NB4 (cell line): ENCODE measurements around the gene RNF44.

Experiments
- MYC ChIP-seq: IDR thresholded peaks from 2 replicates; pipeline ENCODE4 v1.6.1; 2011; ENCODE audit warnings: low read depth, low read length
- POLR2A ChIP-seq: IDR thresholded peaks from 2 replicates; pipeline ENCODE4 v1.6.1; 2011; ENCODE audit warnings: mild to moderate bottlenecking; ENCODE audit not compliant: insufficient read length; ENCODE audit errors: extremely low read depth
- TF ChIP-seq, protein P1 (sequence below): IDR thresholded peaks from one replicate; pipeline ENCODE4 v1.5.1; 2012; ENCODE audit warnings: low read depth, low read length
- TF ChIP-seq, protein P2 (sequence below): IDR thresholded peaks from 2 replicates; pipeline ENCODE4 v1.6.1; 2011; ENCODE audit warnings: low read depth, low read length

DNA sequence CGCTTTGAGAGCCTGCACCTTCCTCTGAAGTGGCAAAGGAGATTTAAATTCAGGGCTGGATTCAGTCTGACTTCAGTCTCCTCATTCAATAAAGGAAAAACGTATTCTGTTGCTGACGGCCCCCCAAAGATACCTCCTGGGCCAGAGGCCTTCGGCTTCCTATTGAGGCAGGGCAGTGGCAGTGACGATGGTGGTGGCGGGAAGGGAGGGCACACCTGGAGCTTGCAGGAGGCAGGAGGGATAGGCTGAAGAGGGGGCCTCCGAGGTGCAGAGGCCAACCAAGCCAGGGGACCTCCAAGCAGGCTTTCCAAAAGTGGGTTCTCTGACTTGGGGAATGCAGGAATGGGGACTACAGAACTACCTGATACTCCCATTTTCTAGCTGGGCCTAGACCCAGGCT lies 15.9 kb downstream of the RNF44 start:
- TF ChIP-seq, protein P1, sequence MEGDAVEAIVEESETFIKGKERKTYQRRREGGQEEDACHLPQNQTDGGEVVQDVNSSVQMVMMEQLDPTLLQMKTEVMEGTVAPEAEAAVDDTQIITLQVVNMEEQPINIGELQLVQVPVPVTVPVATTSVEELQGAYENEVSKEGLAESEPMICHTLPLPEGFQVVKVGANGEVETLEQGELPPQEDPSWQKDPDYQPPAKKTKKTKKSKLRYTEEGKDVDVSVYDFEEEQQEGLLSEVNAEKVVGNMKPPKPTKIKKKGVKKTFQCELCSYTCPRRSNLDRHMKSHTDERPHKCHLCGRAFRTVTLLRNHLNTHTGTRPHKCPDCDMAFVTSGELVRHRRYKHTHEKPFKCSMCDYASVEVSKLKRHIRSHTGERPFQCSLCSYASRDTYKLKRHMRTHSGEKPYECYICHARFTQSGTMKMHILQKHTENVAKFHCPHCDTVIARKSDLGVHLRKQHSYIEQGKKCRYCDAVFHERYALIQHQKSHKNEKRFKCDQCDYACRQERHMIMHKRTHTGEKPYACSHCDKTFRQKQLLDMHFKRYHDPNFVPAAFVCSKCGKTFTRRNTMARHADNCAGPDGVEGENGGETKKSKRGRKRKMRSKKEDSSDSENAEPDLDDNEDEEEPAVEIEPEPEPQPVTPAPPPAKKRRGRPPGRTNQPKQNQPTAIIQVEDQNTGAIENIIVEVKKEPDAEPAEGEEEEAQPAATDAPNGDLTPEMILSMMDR, result no peak
- no peak for TF ChIP-seq POLR2A
- no peak for TF ChIP-seq MYC
- TF ChIP-seq, protein P2, sequence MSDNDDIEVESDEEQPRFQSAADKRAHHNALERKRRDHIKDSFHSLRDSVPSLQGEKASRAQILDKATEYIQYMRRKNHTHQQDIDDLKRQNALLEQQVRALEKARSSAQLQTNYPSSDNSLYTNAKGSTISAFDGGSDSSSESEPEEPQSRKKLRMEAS, result no peak
